H1 (cell line): ENCODE measurements around the gene DNMT3B. TPM values are rescaled to one million over a fixed set of nuclear protein-coding genes. Genes with fewer than 3 reads are reported as not detected.

Source experiments
- CTCF ChIA-PET: fragments of 300-600 bp; sonication (Branson Sonifier 250); formaldehyde crosslinking; loops from one replicate; lab custom pipeline; 2021; ENCODE audit not compliant: partially characterized antibody; lab: Charles Lee
- POLR2A ChIA-PET: fragments of 300-600 bp; sonication (Branson Sonifier 250); formaldehyde crosslinking; loops from one replicate; lab custom pipeline; 2021; ENCODE audit warnings: inconsistent platforms; ENCODE audit not compliant: partially characterized antibody; lab: Charles Lee
- DNase-seq, 2 experiments: peaks; one replicate each; pipeline versions ENCODE4 v3.0.0 to v3.0.0-alpha.2; 2010 to 2022; ENCODE audit warnings: low spot score in 2 of 2, low read depth in 1 of 2, mixed read lengths in 1 of 2
- FAIRE-seq: peaks from 2 replicates; lab custom pipeline; 2011; peaks lifted over from hg19 to GRCh38; lab: Jason Lieb, UNC
- H2AFZ ChIP-seq: 2 replicates; pipeline ENCODE4 v1.8.1; 2012; ENCODE audit warnings: low read length, inconsistent platforms
- H2AK5ac ChIP-seq: 2 replicates; pipeline ENCODE4 v1.6.1; 2013; ENCODE audit warnings: low read depth, low read length
- H2BK120ac ChIP-seq: replicated peaks from 2 replicates; pipeline ENCODE3; 2013; ENCODE audit warnings: low read depth, low read length, inconsistent platforms
- H2BK12ac ChIP-seq: 2 replicates; pipeline ENCODE4 v1.6.1; 2013; ENCODE audit warnings: low read depth, low read length
- H2BK15ac ChIP-seq: 2 replicates; pipeline ENCODE4 v1.6.1; 2013; ENCODE audit warnings: low read length
- H2BK20ac ChIP-seq: 2 replicates; pipeline ENCODE4 v1.6.1; 2013; ENCODE audit warnings: low read length
- H2BK5ac ChIP-seq: 2 replicates; pipeline ENCODE4 v1.6.1; 2013; ENCODE audit warnings: low read depth, low read length
- H3K14ac ChIP-seq: 2 replicates; pipeline ENCODE4 v1.6.1; 2013; ENCODE audit warnings: inconsistent platforms; ENCODE audit not compliant: insufficient read length
- H3K18ac ChIP-seq: 2 replicates; pipeline ENCODE4 v1.6.1; 2013; ENCODE audit warnings: low read length; ENCODE audit errors: extremely low read depth
- H3K23ac ChIP-seq: 2 replicates; pipeline ENCODE4 v1.6.1; 2013; ENCODE audit warnings: inconsistent platforms; ENCODE audit not compliant: insufficient read length
- H3K23me2 ChIP-seq: 2 replicates; pipeline ENCODE4 v1.6.1; 2013; ENCODE audit warnings: low read depth, low read length
- H3K27ac ChIP-seq: 2 replicates; pipeline ENCODE4 v1.6.1; 2011; ENCODE audit warnings: low read depth, low read length, inconsistent platforms
- H3K27me3 ChIP-seq, 4 experiments: replicated peaks in 1 of 4; 1 replicate in 1 of 4; 2 replicates in 3 of 4; pipeline versions ENCODE4 v1.6.1 to v1.8.1; 2011 to 2013; ENCODE audit warnings: low read length in 3 of 4, mild to moderate bottlenecking in 3 of 4, inconsistent platforms in 2 of 4, mixed read lengths in 2 of 4, moderate library complexity in 1 of 4; ENCODE audit not compliant: control insufficient read depth in 3 of 4, insufficient read depth in 3 of 4; ENCODE audit errors: extremely low read depth in 1 of 4
- H3K36me3 ChIP-seq, 4 experiments: 2 replicates each; pipeline versions ENCODE4 v1.6.1 to v1.8.1; 2011 to 2013; ENCODE audit warnings: mild to moderate bottlenecking in 4 of 4, low read length in 3 of 4, moderate library complexity in 2 of 4, control low read depth in 1 of 4, inconsistent platforms in 1 of 4; ENCODE audit not compliant: insufficient read depth in 4 of 4, control insufficient read depth in 2 of 4
- H3K4ac ChIP-seq: replicated peaks from 2 replicates; pipeline ENCODE3; 2013; ENCODE audit warnings: low read length, low read depth, mixed read lengths, inconsistent platforms; ENCODE audit not compliant: insufficient read length
- H3K4me1 ChIP-seq, 4 experiments: replicated peaks in 1 of 4; 1 replicate in 1 of 4; 2 replicates in 3 of 4; pipeline versions ENCODE4 v1.6.1 to v1.8.1; 2011 to 2013; ENCODE audit warnings: low read length in 3 of 4, inconsistent platforms in 2 of 4, mixed read lengths in 1 of 4; ENCODE audit not compliant: insufficient read depth in 4 of 4, control insufficient read depth in 3 of 4
- H3K4me2 ChIP-seq, 2 experiments: 2 replicates each; pipeline versions ENCODE4 v1.6.1 to v1.8.1; 2011 to 2013; ENCODE audit warnings: low read depth in 2 of 2, low read length in 2 of 2, control low read depth in 1 of 2, inconsistent platforms in 1 of 2, mild to moderate bottlenecking in 1 of 2; ENCODE audit not compliant: insufficient read depth in 1 of 2
- H3K4me3 ChIP-seq, 4 experiments: fragments of 200-600, 300-600 bp in 1 of 4; sonication (generic), shearing (Covaris generic), sonication (Bioruptor Twin) in 1 of 4; 2 replicates each; pipeline versions ENCODE4 v1.5.1 to v1.8.1; 2011 to 2016; ENCODE audit warnings: low read length in 4 of 4, low read depth in 3 of 4, control low read depth in 2 of 4, inconsistent platforms in 2 of 4, mild to moderate bottlenecking in 2 of 4, mixed read lengths in 1 of 4, moderate library complexity in 1 of 4; ENCODE audit not compliant: insufficient read depth in 2 of 4; ENCODE audit errors: extremely low read depth in 1 of 4
- H3K56ac ChIP-seq: replicated peaks from 2 replicates; pipeline ENCODE3; 2013; ENCODE audit warnings: low read depth, mild to moderate bottlenecking, mixed read lengths, low read length, inconsistent platforms; ENCODE audit not compliant: insufficient read length
- H3K79me1 ChIP-seq: 2 replicates; pipeline ENCODE4 v1.6.1; 2013; ENCODE audit warnings: low read depth, low read length, control low read depth
- H3K79me2 ChIP-seq, 2 experiments: 2 replicates each; pipeline versions ENCODE4 v1.6.1 to v1.8.1; 2012 to 2013; ENCODE audit warnings: low read length in 2 of 2, mild to moderate bottlenecking in 2 of 2, inconsistent platforms in 1 of 2; ENCODE audit not compliant: insufficient read depth in 2 of 2, control insufficient read depth in 1 of 2
- H3K9ac ChIP-seq, 4 experiments: replicated peaks in 1 of 4; 1 replicate in 1 of 4; 2 replicates in 3 of 4; pipeline versions ENCODE4 v1.6.1 to v1.8.1; 2011 to 2013; ENCODE audit warnings: low read depth in 3 of 4, low read length in 3 of 4, control low read depth in 2 of 4, mild to moderate bottlenecking in 2 of 4, moderate library complexity in 2 of 4, inconsistent platforms in 1 of 4; ENCODE audit errors: extremely low read depth in 1 of 4
- H3K9me3 ChIP-seq, 2 experiments: 2 replicates each; pipeline versions ENCODE4 v1.6.1 to v1.8.1; 2012 to 2013; ENCODE audit warnings: mild to moderate bottlenecking in 2 of 2, moderate library complexity in 2 of 2, control low read depth in 1 of 2, inconsistent platforms in 1 of 2, low read depth in 1 of 2, low read length in 1 of 2, mixed read lengths in 1 of 2; ENCODE audit not compliant: insufficient read depth in 2 of 2
- H4K20me1 ChIP-seq, 2 experiments: replicated peaks in 1 of 2; 2 replicates each; pipeline versions ENCODE3 to v1.8.1; 2011 to 2013; ENCODE audit warnings: inconsistent platforms in 2 of 2, low read length in 2 of 2, mild to moderate bottlenecking in 1 of 2; ENCODE audit not compliant: insufficient read depth in 2 of 2, control insufficient read depth in 1 of 2
- H4K5ac ChIP-seq: 2 replicates; pipeline ENCODE4 v1.6.1; 2013; ENCODE audit warnings: low read length, low read depth, mixed read lengths, inconsistent platforms; ENCODE audit not compliant: insufficient read length
- H4K8ac ChIP-seq: 2 replicates; pipeline ENCODE4 v1.8.0; 2013; ENCODE audit warnings: mild to moderate bottlenecking, moderate library complexity, low read length, inconsistent platforms; ENCODE audit not compliant: insufficient read depth; ENCODE audit errors: extremely low read depth
- H4K91ac ChIP-seq: replicated peaks from 2 replicates; pipeline ENCODE3; 2013; ENCODE audit warnings: low read length, mixed read lengths, inconsistent platforms; ENCODE audit not compliant: insufficient read length
- YY1 ChIP-seq: IDR thresholded peaks from 2 replicates; pipeline ENCODE4 v1.6.1; 2011; ENCODE audit warnings: low read depth, mild to moderate bottlenecking, low read length
- WGBS, 2 experiments: shearing (Covaris generic) in 1 of 2; methylation state at CpG; one replicate each; pipeline versions ENCODE4 v1.1.6 to v1.1.7; 2013 to 2015; ENCODE audit warnings: low lambda C conversion rate in 2 of 2, mixed read lengths in 2 of 2, inconsistent platforms in 1 of 2, low coverage in 1 of 2, missing lambda C conversion rate in 1 of 2; ENCODE audit not compliant: insufficient replicate concordance in 2 of 2, insufficient coverage in 1 of 2, insufficient read length in 1 of 2; ENCODE audit errors: extremely low coverage in 1 of 2, missing lambda C conversion rate in 1 of 2; 5-methylcytosine and 5-hydroxymethylcytosine counted together
- polyA plus RNA-seq, 7 experiments: library from polyadenylated mRNA; depleted of rRNA in 3 of 7; stranded (reverse) in 5 of 7; unstranded in 2 of 7; fragments of >200 nt in 5 of 7; fragments of 200-250 nt in 2 of 7; gene quantifications; 1 replicate in 5 of 7; 2 replicates in 1 of 7; 4 replicates in 1 of 7; pipeline versions ENCODE4 v1.2.1 to v1.2.3, GENCODE V29; 2011 to 2013; ENCODE audit warnings: missing spikeins in 2 of 7, mixed read lengths in 2 of 7
- total RNA-seq: library from RNA; stranded (reverse); fragmentation: NEBNext Ultra II Directional; extraction: Animal tissue kit (Norgen Biotek cat#: 25700); gene quantifications from 2 replicates; pipeline ENCODE4 v1.2.1, GENCODE V29; 2021

The DNMT3B gene
- total and polyA plus RNA-seq, 2 of the 8 experiments (the other 6 are each of a cell fraction or from before 2014, with no cell fraction given), result 433 to 1,016 TPM

GRCh38 chr20:32809907-32810306 is 47.7 kb downstream of the DNMT3B start:
- Histone ChIP-seq H2BK5ac (no peak overlapping the region), H4K5ac (no peak overlapping the region), H2BK12ac (no peak overlapping the region), H3K23ac (no peak overlapping the region), H4K20me1 (peaks cover 24 to 28% of the 10 kb centered on the region in 2 experiments), H3K56ac (no peak overlapping the region), H2AFZ (no peak overlapping the region), H4K8ac (no peak overlapping the region; the same call in 1 of the 2 replicates), H3K14ac (no peak overlapping the region), H3K27me3 (no peaks in the 10 kb centered on the region), H3K27ac (no peak overlapping the region), H2AK5ac (no peak overlapping the region), H3K9me3 (no peaks in the 10 kb centered on the region), H4K91ac (no peak overlapping the region), H2BK15ac (no peak overlapping the region), H3K18ac (no peak overlapping the region), H2BK20ac (no peak overlapping the region), H3K4me2 (no peak overlapping the region), H3K79me1 (no peaks in the 10 kb centered on the region), H3K23me2 (no peaks in the 10 kb centered on the region; the same call in 1 of the 2 replicates), H3K79me2 (no peaks in the 10 kb centered on the region), H3K9ac (no peak overlapping the region), H3K36me3 (peaks cover 38 to 55% (median 52%) of the 10 kb centered on the region in 4 experiments), H3K4me3 (no peak overlapping the region), H3K4me1 (peaks cover 7 to 21% (median 16%) of the 10 kb centered on the region in 4 experiments), H2BK120ac (no peak overlapping the region), H3K4ac (no peak overlapping the region)
- no peak for DNase-seq
- CTCF ChIA-PET, result interaction anchor here (0.6 to 2.3 kb wide), 3 partner anchors 20 to 124 kb away, joined by 3 to 10 read pairs (median 4); no protein-coding TSS in a partner anchor
- TF ChIP-seq YY1, result no peak
- POLR2A ChIA-PET, result interaction anchor here (0.6 to 12.6 kb wide), 12 partner anchors 8 to 575 kb away, joined by 3 to 112 read pairs (median 5); partner anchors contain the start of genes C20orf203 and MAPRE1
- WGBS, 2 experiments, result 96% methylated on average over 4 of the region's 4 CpGs; no CpG with 5 or more reads in 1 of the 2 experiments
- no peak for FAIRE-seq
